Measurements from ENCODE around the gene OBSCN. TPM values are rescaled to one million over a fixed set of nuclear protein-coding genes. Genes with fewer than 3 reads are reported as not detected.
A peak's percentile ranks its signal among the peaks of the same experiment; 100 is the strongest.

The OBSCN gene
- total RNA-seq, 1 experiment from 2014 or later, result 33.3 TPM

- H2BK12ac ChIP-seq (ENCODE audit: insufficient read length, low read depth, low read length), result no peak overlapping the region
- no peak overlapping the region for H3T11ph ChIP-seq (ENCODE audit: low read length)
- no peak overlapping the region for H4K91ac ChIP-seq (ENCODE audit: insufficient read length, low read depth, low read length)
- no peak overlapping the region for H2AFZ ChIP-seq (ENCODE audit: low read length)
- Mint-ChIP-seq H3K27ac (peak overlapping the region in 1 of 3 experiments; percentile 27; a peak in 1 of 7 replicates), H3K4me1 (no peaks in the 10 kb centered on the region), H3K9me3 (no peaks in the 10 kb centered on the region), H3K27me3 (ENCODE audit: low read depth) (no peaks in the 10 kb centered on the region), H3K36me3 (ENCODE audit: insufficient read depth in 1 of 3, low read depth in 3 of 3) (peaks cover 4 to 23% (median 16%) of the 10 kb centered on the region in 3 experiments), H3K4me3 (no peak overlapping the region)
- no peak overlapping the region for H3K9ac ChIP-seq (ENCODE audit: extremely low read depth, insufficient read length, low read length)
- H3K14ac ChIP-seq (ENCODE audit: insufficient read depth, low read length), result no peak overlapping the region
- WGBS (ENCODE audit: extremely low coverage, insufficient read length, low lambda C conversion rate), result no CpG with 5 or more reads among the region's 18 CpGs
- H2BK15ac ChIP-seq (ENCODE audit: low read depth, low read length), result no peak overlapping the region
- H4K5ac ChIP-seq (ENCODE audit: insufficient read length, low read depth, low read length), result no peak overlapping the region
- H3K79me2 ChIP-seq (ENCODE audit: insufficient read depth, low read length), result no peaks in the 10 kb centered on the region
- no peak overlapping the region for H3K4ac ChIP-seq (ENCODE audit: low read depth, low read length)
- no peak overlapping the region for H3K23ac ChIP-seq (ENCODE audit: insufficient read length, low read depth, low read length)
- H4K8ac ChIP-seq (replicated peaks; ENCODE audit: insufficient read length, low read depth, low read length), result no peak overlapping the region
- no peaks in the 10 kb centered on the region for H3K4me1 ChIP-seq (ENCODE audit: insufficient read depth, low read length)
- no peak for TF ChIP-seq CTCF (conservative IDR thresholded peaks at IDR 0.05)
- no peaks in the 10 kb centered on the region for H4K20me1 ChIP-seq (ENCODE audit: control insufficient read depth, insufficient read depth, insufficient read length)
- H2BK5ac ChIP-seq (ENCODE audit: insufficient read length, low read length), result no peak overlapping the region
- H3K18ac ChIP-seq (ENCODE audit: insufficient read length, low read depth, low read length), result no peak overlapping the region
- no peaks in the 10 kb centered on the region for H3K9me3 ChIP-seq (ENCODE audit: control insufficient read depth, low read depth, low read length)
- DNase-seq, result no peak
- no peak overlapping the region for H2AK5ac ChIP-seq (ENCODE audit: insufficient read length, low read length)
- no peak overlapping the region for H3K56ac ChIP-seq (ENCODE audit: insufficient read length, low read depth, low read length)
- H3K27me3 ChIP-seq (ENCODE audit: insufficient read depth, low read length), result no peaks in the 10 kb centered on the region
- H3K23me2 ChIP-seq (ENCODE audit: insufficient read length, low read depth, low read length, poor library complexity, severe bottlenecking), result no peaks in the 10 kb centered on the region
- H2BK20ac ChIP-seq (ENCODE audit: low read depth, low read length, poor library complexity, severe bottlenecking), result no peak overlapping the region
- H3K27ac ChIP-seq (ENCODE audit: insufficient read length, low read depth, low read length), result no peak overlapping the region
- H2BK120ac ChIP-seq (ENCODE audit: low read depth, low read length, poor library complexity, severe bottlenecking), result no peak overlapping the region
- H3K4me2 ChIP-seq (ENCODE audit: insufficient read depth, insufficient read length, low read length), result no peak overlapping the region
- H3K79me1 ChIP-seq (ENCODE audit: insufficient read depth, low read depth, low read length, poor library complexity, severe bottlenecking), result no peaks in the 10 kb centered on the region
Observed at GRCh38 chr1:228336308-228337030, 128.6 kb downstream of the OBSCN start.

Measured in H9 (cell line).